Colonic mucosa (tissue), 4 donors: Measurements from ENCODE around the gene YAP1. TPM values are rescaled to one million over a fixed set of nuclear protein-coding genes. Genes with fewer than 3 reads are reported as not detected.

Experiments
- DNase-seq: peaks from one replicate; pipeline ENCODE4 v3.0.0-alpha.2; 2020
- H3K27ac ChIP-seq: fragments of 200-600 bp; one replicate; pipeline ENCODE4 v1.8.0; 2021
- H3K27me3 ChIP-seq: fragments of 200-600 bp; one replicate; pipeline ENCODE4 v1.8.0; 2021
- H3K36me3 ChIP-seq: fragments of 200-600 bp; one replicate; pipeline ENCODE4 v1.8.0; 2021
- H3K4me1 ChIP-seq: fragments of 200-600 bp; one replicate; pipeline ENCODE4 v1.8.0; 2021; ENCODE audit warnings: mild to moderate bottlenecking
- H3K4me3 ChIP-seq: fragments of 200-600 bp; one replicate; pipeline ENCODE4 v1.8.0; 2021
- H3K9ac ChIP-seq, 2 donors: one replicate each; pipeline ENCODE4 v1.7.0; 2013; ENCODE audit warnings: control low read depth in 2 of 2, low read depth in 2 of 2, low read length in 2 of 2
- H3K9me3 ChIP-seq: fragments of 200-600 bp; one replicate; pipeline ENCODE4 v1.8.0; 2021
- intact Hi-C: fragments of 100-400 bp; cut with DNase I; formaldehyde crosslinking; loops from one replicate; pipeline ENCODE4 v1.14.1; 2022
- total RNA-seq, 2 donors: library from RNA; stranded (reverse); fragmentation: NEBNext Ultra II Directional in 1 of 2; extraction: Animal tissue kit (Norgen Biotek cat#: 25700) in 1 of 2; gene quantifications; one replicate each; pipeline ENCODE4 v1.2.1, GENCODE V29; 2021
- TF ChIP-seq, protein P1 (sequence below): fragments of 200-600 bp; IDR thresholded peaks from one replicate; pipeline ENCODE4 v1.8.0; 2022; ENCODE audit warnings: antibody characterized with exemption, mild to moderate bottlenecking
- donor health status: healthy.
- donor health status: DM: no; HTN: no; CAD: no.
- donor health status: DM: no; HTN: no; CAD: no.

Gene YAP1
- total RNA-seq, 2 donors from 2014 or later: 43.9 to 71.7 TPM

DNA sequence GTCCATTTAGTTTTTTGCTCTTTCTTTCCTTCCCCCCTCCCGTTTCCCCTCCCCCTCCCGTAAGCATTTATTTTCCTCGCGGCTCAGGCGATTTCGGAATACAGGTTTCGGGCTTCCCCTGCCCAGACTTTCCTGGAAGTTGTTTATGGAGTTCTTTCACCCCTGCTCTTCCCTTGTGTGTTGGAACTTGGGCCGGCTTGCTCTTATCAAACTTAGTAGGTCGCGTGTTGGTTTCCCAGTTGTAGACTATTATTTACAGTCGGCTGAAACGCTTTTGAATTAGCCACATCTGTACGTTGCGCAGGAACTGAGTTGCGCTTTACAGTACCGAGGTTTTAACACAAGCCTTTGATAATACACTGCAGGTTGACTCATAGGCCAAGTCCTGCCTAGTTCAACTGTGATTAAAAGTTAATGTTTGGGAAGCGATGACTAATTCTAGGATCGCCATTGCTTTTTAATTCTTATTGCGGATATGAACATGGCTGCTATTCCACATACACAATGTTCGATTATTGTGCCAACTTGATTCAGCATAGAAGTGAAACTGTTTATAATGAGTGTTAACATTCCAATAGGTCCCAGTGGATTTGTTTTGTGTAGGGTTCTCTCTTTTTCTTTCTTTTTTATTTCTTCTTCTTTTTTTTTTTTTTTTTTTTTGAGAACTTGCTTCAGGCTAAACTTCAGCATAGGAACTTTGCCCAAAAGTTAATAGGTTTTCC is 1.7 kb downstream of the YAP1 start:
- TF ChIP-seq, protein P1, sequence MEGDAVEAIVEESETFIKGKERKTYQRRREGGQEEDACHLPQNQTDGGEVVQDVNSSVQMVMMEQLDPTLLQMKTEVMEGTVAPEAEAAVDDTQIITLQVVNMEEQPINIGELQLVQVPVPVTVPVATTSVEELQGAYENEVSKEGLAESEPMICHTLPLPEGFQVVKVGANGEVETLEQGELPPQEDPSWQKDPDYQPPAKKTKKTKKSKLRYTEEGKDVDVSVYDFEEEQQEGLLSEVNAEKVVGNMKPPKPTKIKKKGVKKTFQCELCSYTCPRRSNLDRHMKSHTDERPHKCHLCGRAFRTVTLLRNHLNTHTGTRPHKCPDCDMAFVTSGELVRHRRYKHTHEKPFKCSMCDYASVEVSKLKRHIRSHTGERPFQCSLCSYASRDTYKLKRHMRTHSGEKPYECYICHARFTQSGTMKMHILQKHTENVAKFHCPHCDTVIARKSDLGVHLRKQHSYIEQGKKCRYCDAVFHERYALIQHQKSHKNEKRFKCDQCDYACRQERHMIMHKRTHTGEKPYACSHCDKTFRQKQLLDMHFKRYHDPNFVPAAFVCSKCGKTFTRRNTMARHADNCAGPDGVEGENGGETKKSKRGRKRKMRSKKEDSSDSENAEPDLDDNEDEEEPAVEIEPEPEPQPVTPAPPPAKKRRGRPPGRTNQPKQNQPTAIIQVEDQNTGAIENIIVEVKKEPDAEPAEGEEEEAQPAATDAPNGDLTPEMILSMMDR: no peak
- intact Hi-C loops: no loop called here
- H3K27me3 ChIP-seq: no peaks in the 10 kb centered on the region
- no peaks in the 10 kb centered on the region for H3K9me3 ChIP-seq
- peak overlapping the region; percentile 78 for H3K4me3 ChIP-seq
- peak; percentile 64 for DNase-seq
- peaks cover 4% of the 10 kb centered on the region for H3K4me1 ChIP-seq
- no peaks in the 10 kb centered on the region for H3K36me3 ChIP-seq
- H3K9ac ChIP-seq: peak overlapping the region; percentile 86 to 91
- peak overlapping the region; percentile 96 for H3K27ac ChIP-seq

DNA sequence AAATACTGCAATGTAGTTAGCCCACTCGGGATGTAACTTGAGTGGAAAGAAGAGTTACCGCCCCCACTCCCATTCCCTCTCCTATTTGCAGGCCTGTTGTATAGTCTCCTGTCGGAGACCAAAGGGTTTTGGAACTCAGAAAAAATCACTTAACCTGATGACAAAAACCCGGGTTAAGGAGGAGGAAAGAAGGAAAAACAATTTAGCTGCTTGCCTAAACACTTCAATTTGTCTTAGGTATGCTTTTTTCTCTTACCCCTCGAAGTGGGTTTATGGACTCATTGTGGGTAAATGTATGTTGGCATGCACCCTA is 2.2 kb downstream of the YAP1 start:
- Histone ChIP-seq H3K9me3 (no peaks in the 10 kb centered on the region), H3K9ac (peak overlapping the region in 1 of 2 donors; percentile 86), H3K4me3 (peak overlapping the region; percentile 78), H3K4me1 (peaks cover 4% of the 10 kb centered on the region), H3K27ac (peak overlapping the region; percentile 96), H3K27me3 (no peaks in the 10 kb centered on the region), H3K36me3 (no peaks in the 10 kb centered on the region)
- intact Hi-C loops: no loop called here
- TF ChIP-seq, protein P1: no peak
- no peak for DNase-seq

DNA sequence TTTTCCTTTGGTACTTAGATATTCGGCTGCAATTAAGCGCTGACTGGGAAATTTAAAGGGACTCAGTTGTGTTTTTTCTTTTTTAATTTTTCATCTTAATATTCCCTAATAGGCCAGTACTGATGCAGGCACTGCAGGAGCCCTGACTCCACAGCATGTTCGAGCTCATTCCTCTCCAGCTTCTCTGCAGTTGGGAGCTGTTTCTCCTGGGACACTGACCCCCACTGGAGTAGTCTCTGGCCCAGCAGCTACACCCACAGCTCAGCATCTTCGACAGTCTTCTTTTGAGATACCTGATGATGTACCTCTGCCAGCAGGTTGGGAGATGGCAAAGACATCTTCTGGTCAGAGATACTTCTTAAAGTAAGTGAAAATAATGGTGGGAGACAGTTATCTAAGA is 3.8 kb downstream of the YAP1 start:
- intact Hi-C loops: no loop called here
- no peaks in the 10 kb centered on the region for H3K9me3 ChIP-seq
- H3K36me3 ChIP-seq: no peaks in the 10 kb centered on the region
- H3K27me3 ChIP-seq: no peaks in the 10 kb centered on the region
- H3K4me1 ChIP-seq: peaks cover 4% of the 10 kb centered on the region
- no peak for DNase-seq
- H3K9ac ChIP-seq: no peak overlapping the region
- H3K4me3 ChIP-seq: no peak overlapping the region
- TF ChIP-seq, protein P1: no peak
- no peak overlapping the region for H3K27ac ChIP-seq

DNA sequence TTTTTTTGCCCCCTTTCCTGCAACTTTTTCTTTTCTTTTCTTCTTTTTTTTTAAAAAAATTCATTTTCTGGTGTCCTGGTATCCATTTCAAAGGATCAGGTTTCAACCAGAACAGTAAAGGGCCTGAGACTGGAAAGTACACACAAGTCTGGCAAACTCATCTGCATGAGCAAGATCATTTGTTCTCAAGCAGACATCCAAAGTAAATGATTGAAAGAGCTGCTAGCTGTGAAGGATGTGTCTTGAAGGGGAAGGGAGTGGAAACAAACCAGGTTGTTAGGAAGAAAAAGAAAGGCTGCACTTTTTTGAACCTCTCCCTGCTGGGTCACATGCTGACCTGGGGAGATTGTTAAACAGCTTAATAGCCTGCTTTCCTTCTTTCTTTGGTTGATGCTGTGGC is 5.3 kb downstream of the YAP1 start:
- Histone ChIP-seq H3K9me3 (no peaks in the 10 kb centered on the region), H3K36me3 (no peaks in the 10 kb centered on the region), H3K4me3 (no peak overlapping the region), H3K27ac (peak overlapping the region; percentile 56), H3K9ac (peak overlapping the region in 1 of 2 donors; percentile 23), H3K4me1 (peaks cover 9% of the 10 kb centered on the region), H3K27me3 (no peaks in the 10 kb centered on the region)
- intact Hi-C loops: no loop called here
- TF ChIP-seq, protein P1: no peak
- peak; percentile 42 for DNase-seq

DNA sequence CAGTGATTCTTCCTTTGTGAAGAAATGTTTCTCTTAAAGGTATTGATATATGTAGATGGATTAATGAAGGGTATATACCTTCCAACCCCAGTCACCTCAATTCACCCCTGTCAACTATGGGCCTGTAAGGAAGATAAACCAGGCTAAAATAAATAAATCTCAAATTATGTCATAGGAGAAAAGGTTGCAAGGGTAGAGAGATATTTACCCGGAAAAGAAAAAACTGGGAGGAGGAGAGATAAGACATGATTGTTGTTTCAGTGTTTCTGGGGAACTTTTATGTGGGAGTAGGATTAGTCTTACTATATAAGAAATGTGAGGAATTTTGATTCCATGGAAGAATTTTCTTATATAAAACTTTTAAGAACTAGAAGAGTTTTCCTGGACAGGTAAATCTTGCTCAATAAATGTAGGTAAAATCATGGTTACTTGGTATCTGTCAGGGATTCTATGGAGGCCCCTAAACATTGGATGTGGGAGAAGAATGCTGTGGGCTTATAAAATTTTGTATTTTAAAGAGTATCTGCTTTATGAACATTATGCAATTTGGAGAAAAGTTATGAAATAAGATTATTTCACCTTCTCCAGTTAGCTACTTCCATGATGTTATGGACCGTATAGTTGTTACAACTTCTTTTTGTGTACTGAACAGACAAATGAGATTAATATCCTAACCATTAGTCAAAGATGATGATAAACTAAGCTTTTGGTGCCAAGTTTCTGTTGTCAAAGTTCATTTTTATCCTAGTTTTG is 6.4 kb downstream of the YAP1 start:
- intact Hi-C loops: no loop called here
- Histone ChIP-seq H3K27me3 (no peaks in the 10 kb centered on the region), H3K9me3 (no peaks in the 10 kb centered on the region), H3K27ac (peak overlapping the region; percentile 56), H3K36me3 (no peaks in the 10 kb centered on the region), H3K4me1 (peaks cover 9% of the 10 kb centered on the region), H3K4me3 (no peak overlapping the region), H3K9ac (peak overlapping the region in 1 of 2 donors; percentile 35)
- TF ChIP-seq, protein P1: no peak
- no peak for DNase-seq
